BJ (cell line): Measurements from ENCODE around the gene AQP5. TPM values are rescaled to one million over a fixed set of nuclear protein-coding genes. Genes with fewer than 3 reads are reported as not detected.

Experiments
- CTCF ChIA-PET: fragments of 350-600 bp; formaldehyde crosslinking; extraction: SDS; loops from one replicate; lab custom pipeline; 2021; ENCODE audit warnings: antibody characterized with exemption, inconsistent platforms; lab: Yijun Ruan, JAX
- POLR2A ChIA-PET: fragments of 300-600 bp; sonication (Branson Sonifier 250); formaldehyde crosslinking; extraction: SDS; loops from one replicate; lab custom pipeline; 2021; ENCODE audit warnings: antibody characterized with exemption; lab: Charles Lee
- DNase-seq: peaks from one replicate; pipeline ENCODE4 v3.0.0-alpha.2; 2011; ENCODE audit warnings: low read depth
- H3K27me3 ChIP-seq: 2 replicates; pipeline ENCODE4 v1.6.0; 2011; ENCODE audit warnings: low read length; ENCODE audit not compliant: control insufficient read depth, insufficient read depth
- H3K36me3 ChIP-seq: 2 replicates; pipeline ENCODE4 v1.5.1; 2011; ENCODE audit warnings: low read length; ENCODE audit not compliant: control insufficient read depth, insufficient read depth
- H3K4me3 ChIP-seq: 2 replicates; pipeline ENCODE4 v1.5.1; 2011; ENCODE audit warnings: low read depth, mild to moderate bottlenecking, control low read depth, low read length
- polyA minus RNA-seq: library from RNA; depleted of rRNA, polyadenylated mRNA; stranded (reverse); fragments of >200 nt; gene quantifications from 2 replicates; pipeline ENCODE4 v1.2.3, GENCODE V29; 2011; rRNA and poly(A)+ RNA removed
- polyA plus RNA-seq: library from polyadenylated mRNA; depleted of rRNA; stranded (reverse); fragments of >200 nt; gene quantifications from 2 replicates; pipeline ENCODE4 v1.2.3, GENCODE V29; 2011; rRNA removed
- TF ChIP-seq, protein P1 (sequence below): IDR thresholded peaks from 2 replicates; pipeline ENCODE4 v1.5.1; 2011; ENCODE audit warnings: low read depth, mild to moderate bottlenecking, control low read depth, inconsistent platforms, low read length, moderate library complexity; ENCODE audit not compliant: insufficient read depth

The AQP5 gene
- polyA plus RNA-seq = not detected in 2 replicates
- polyA minus RNA-seq = not detected in 2 replicates

DNA sequence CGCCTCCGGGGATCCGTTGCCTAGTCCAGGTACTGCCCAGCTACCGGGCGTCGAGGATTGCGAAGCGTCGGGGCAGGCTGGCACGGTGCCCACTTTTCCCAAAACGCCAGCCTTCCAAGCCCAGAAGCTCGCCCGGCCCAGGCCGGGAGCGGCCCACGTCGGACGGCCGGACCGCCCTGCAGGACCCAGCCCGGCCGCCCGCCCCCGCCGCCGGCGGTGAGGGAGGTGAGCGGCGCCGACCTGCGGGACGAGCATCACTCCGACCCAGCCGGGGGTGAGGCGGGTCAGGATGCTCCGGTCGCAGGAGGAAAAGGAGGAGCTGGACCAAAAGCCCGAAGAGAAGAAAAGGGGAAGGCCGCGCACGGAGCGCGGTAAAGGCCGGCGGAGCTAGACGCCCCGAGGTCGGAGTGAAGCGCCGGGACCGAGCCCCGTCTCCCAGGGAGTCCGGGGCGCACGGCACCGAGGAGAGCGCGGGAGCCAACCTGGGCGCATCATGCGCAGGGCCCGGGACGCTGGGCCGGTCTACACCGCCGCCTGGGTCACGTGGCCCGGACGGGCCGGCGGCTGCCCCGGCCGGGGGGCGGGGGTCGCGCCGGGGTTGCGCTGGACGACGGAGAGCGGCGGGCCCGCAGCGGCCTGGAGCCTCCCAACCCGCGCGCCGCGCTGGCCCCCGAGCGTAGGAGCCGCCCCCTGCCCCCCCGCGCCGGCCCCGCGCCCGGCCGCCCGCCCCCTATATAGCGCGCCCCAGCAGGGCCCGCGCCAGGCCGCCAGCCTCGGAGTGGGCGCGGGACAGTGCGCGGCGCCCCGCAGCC lies at the start of gene AQP5:
AQP5 (plus strand) TSS at position 762 of the 812 bp plus-strand sequence. CDS start 146 bp downstream, outside the sequence.
- CTCF ChIA-PET = interaction anchor here (1.0 to 20.0 kb wide), 4 partner anchors 11 to 106 kb away, joined by 3 to 578 read pairs (median 4); partner anchors contain the start of genes AQP2 and ASIC1
- no peaks in the 10 kb centered on the region for H3K36me3 ChIP-seq
- TF ChIP-seq, protein P1, sequence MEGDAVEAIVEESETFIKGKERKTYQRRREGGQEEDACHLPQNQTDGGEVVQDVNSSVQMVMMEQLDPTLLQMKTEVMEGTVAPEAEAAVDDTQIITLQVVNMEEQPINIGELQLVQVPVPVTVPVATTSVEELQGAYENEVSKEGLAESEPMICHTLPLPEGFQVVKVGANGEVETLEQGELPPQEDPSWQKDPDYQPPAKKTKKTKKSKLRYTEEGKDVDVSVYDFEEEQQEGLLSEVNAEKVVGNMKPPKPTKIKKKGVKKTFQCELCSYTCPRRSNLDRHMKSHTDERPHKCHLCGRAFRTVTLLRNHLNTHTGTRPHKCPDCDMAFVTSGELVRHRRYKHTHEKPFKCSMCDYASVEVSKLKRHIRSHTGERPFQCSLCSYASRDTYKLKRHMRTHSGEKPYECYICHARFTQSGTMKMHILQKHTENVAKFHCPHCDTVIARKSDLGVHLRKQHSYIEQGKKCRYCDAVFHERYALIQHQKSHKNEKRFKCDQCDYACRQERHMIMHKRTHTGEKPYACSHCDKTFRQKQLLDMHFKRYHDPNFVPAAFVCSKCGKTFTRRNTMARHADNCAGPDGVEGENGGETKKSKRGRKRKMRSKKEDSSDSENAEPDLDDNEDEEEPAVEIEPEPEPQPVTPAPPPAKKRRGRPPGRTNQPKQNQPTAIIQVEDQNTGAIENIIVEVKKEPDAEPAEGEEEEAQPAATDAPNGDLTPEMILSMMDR = no peak
- peak within 1 kb of the TSS; percentile 21 for H3K4me3 ChIP-seq
- POLR2A ChIA-PET = no interaction called here
- peaks cover 51% of the 10 kb centered on the region for H3K27me3 ChIP-seq
- DNase-seq = no peak

- TF ChIP-seq, protein P1 = no peak
- CTCF ChIA-PET = interaction anchor here (1.0 to 3.2 kb wide), 6 partner anchors 8 to 72 kb away, joined by 3 to 11 read pairs (median 3); no protein-coding TSS in a partner anchor
Observed at GRCh38 chr12:49912345-49913255, 49.1 kb upstream of the AQP5 start.

DNA sequence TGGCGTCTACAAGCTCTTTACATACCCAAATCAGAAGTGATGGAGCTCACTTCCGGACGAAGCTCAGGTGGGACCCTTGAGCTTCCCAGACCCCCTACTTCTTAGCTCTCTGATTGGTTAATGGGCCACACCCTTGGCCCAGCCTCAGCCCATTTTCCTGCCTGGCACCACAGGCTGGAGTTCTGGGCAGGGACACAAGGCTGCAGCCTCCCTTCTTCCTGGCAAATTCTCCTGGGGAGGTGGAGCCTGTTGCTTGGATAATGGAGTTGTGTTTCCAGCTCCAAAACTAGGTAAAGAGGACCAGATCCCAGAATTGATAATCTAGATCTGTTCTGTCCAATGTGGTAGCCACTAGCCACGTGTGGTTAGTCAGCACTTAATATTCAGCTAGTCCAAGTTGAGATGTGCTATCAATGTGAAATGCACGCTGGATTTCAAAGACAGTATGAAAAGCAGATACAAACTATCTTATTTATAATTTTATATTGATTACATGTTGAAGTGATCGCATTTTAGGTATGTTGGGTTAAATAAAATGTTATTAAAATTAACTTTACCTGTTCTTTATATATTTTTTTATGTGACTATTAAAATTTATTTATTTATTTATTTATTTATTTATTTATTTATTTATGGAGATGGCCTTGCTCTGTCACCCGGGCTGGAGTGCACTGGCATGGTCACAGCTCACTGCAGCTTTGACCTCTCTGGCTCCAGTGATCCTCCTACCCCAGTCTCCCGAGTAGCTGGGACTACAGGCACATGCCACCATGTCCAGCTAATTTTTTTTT lies 45.3 kb upstream of the AQP5 start:
- Histone ChIP-seq H3K4me3 (no peak overlapping the region), H3K36me3 (no peaks in the 10 kb centered on the region), H3K27me3 (no peaks in the 10 kb centered on the region; the same call in 1 of the 2 replicates)
- no peak for DNase-seq
- CTCF ChIA-PET = interaction anchor here (0.6 to 2.7 kb wide), 4 partner anchors 29 to 526 kb away, joined by 3 to 10 read pairs (median 3); no protein-coding TSS in a partner anchor
- POLR2A ChIA-PET = no interaction called here
- TF ChIP-seq, protein P1 = no peak

More at GRCh38 chr12:49912345-49913255, 49.1 kb upstream of the AQP5 start:
- no peak for DNase-seq
- Histone ChIP-seq H3K36me3 (no peaks in the 10 kb centered on the region), H3K4me3 (no peak overlapping the region), H3K27me3 (no peaks in the 10 kb centered on the region; the same call in 1 of the 2 replicates)
- POLR2A ChIA-PET = no interaction called here

DNA sequence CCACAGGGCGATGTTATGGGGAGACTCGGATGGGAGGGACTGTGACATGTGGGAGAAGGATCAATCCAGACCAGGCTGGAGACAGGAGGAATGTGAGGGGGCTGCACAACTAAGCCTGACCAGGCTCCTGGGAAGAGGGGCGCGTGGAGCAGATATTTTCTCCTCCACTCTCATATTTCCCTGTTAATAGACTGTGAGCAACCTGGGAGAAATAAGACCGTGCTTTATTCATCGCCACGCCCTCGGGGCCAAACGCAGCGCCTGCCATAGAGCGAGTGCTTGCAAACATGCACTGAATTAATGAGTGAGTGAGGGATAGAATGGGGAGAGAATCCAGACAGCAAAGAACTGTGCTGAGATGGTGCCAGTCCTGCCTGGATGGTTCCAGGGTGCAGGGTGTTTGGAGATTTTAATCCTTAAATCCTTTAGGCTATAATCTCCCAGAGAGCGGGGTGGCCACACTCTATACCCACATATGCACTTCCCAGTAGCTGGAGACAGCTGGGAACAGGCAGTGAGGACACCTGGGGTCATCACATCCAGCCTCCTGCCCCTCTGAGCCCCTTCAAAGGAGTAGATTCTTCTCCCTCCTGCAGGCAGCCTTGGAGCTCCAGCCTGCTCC lies 44.4 kb upstream of the AQP5 start:
- CTCF ChIA-PET = interaction anchor here (0.6 kb wide), 1 partner anchor 29 kb away, joined by 3 read pairs; no protein-coding TSS in a partner anchor
- DNase-seq = no peak
- Histone ChIP-seq H3K36me3 (no peaks in the 10 kb centered on the region), H3K4me3 (no peak overlapping the region), H3K27me3 (no peaks in the 10 kb centered on the region; the same call in 1 of the 2 replicates)
- TF ChIP-seq, protein P1 = no peak
- POLR2A ChIA-PET = no interaction called here
